ENCODE measurements around the gene SRRM2.

Gene SRRM2

GRCh38 chr16:2752035-2752849 is at the start of gene SRRM2:
Gene SRRM2, plus strand, starts transcription at chr16:2752638. Its CDS starts 3,727 bp downstream, at chr16:2756365.
- DNase-seq (ENCODE audit: low spot score): peak; percentile 92

- DNase-seq (ENCODE audit: low spot score): no peak
Observed at GRCh38 chr16:2702871-2703745, 49.3 kb upstream of the SRRM2 start.

GRCh38 chr16:2704166-2704982 is 48.1 kb upstream of the SRRM2 start:
- no peak for DNase-seq (ENCODE audit: low spot score)

- no peak for DNase-seq (ENCODE audit: low spot score)
Observed at GRCh38 chr16:2704983-2705275, 47.5 kb upstream of the SRRM2 start.

GRCh38 chr16:2705351-2705750 is 47.1 kb upstream of the SRRM2 start:
- no peak for DNase-seq (ENCODE audit: low spot score)

GRCh38 chr16:2706085-2706484 is 46.4 kb upstream of the SRRM2 start:
- no peak for DNase-seq (ENCODE audit: low spot score)

GRCh38 chr16:2706611-2707311 is 45.7 kb upstream of the SRRM2 start:
- no peak for DNase-seq (ENCODE audit: low spot score)

- DNase-seq (ENCODE audit: low spot score): no peak
Observed at GRCh38 chr16:2707368-2708289, 44.8 kb upstream of the SRRM2 start.

GRCh38 chr16:2708290-2708639 is 44.2 kb upstream of the SRRM2 start:
- no peak for DNase-seq (ENCODE audit: low spot score)

GRCh38 chr16:2708955-2709587 is 43.4 kb upstream of the SRRM2 start:
- no peak for DNase-seq (ENCODE audit: low spot score)

GRCh38 chr16:2709588-2709984 is 42.9 kb upstream of the SRRM2 start:
- DNase-seq (ENCODE audit: low spot score): no peak

- no peak for DNase-seq (ENCODE audit: low spot score)
Observed at GRCh38 chr16:2710021-2710710, 42.3 kb upstream of the SRRM2 start.

GRCh38 chr16:2710711-2711231 is 41.7 kb upstream of the SRRM2 start:
- peak; percentile 71 for DNase-seq (ENCODE audit: low spot score)

GRCh38 chr16:2711370-2712062 is 40.9 kb upstream of the SRRM2 start:
- DNase-seq (ENCODE audit: low spot score): no peak

GRCh38 chr16:2712063-2712441 is 40.4 kb upstream of the SRRM2 start:
- no peak for DNase-seq (ENCODE audit: low spot score)

GRCh38 chr16:2712546-2712945 is 39.9 kb upstream of the SRRM2 start:
- no peak for DNase-seq (ENCODE audit: low spot score)

- DNase-seq (ENCODE audit: low spot score): no peak
Observed at GRCh38 chr16:2713523-2713922, 38.9 kb upstream of the SRRM2 start.

- no peak for DNase-seq (ENCODE audit: low spot score)
Observed at GRCh38 chr16:2713985-2714774, 38.3 kb upstream of the SRRM2 start.

Measured in Ammon's horn (tissue), 1 donor.